ENCODE results near the gene MAP3K4. TPM values are rescaled to one million over a fixed set of nuclear protein-coding genes. Genes with fewer than 3 reads are reported as not detected.

The MAP3K4 gene
- total and polyA plus RNA-seq, 10 donors, result 11.4 to 65.5 (median 37.0) TPM

DNA sequence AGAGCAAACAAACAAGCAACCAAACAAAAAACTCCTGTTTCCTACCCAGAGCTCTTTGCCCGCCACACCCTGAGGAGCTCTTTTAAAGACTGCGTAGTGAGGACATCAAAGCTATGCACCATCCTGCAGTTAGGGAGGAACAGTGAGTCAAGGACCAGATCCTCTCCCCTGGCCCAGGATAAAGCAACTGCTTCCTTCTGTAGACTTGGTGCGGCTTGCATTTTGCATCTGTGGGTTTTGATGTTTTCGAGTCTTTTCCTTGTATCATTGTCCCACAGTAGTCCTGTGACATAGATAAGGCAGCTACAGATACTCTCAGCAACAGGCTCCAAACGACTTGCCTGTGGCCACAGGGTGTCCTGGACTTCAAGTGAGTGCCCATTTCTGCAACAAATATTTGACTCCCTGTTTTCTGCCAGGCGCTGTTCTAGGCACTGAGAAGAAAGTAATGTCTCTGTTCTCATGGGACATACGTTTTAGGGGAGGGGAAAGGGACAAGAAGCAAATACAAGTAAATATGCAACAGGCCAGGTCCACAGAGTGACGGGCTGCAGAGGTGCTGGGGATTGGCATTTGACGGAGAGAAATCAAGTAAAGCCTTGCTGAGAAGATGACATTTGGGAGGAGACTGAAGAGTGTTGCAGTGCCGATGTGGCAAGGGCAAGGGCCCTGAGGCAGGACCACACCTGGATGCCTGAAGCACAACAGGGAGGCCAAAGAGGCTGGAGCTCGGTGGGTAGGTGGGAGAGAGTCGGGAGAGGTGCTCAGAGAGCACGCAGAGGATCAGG lies 35.9 kb upstream of the MAP3K4 start:
- TF ChIP-seq, protein P1, sequence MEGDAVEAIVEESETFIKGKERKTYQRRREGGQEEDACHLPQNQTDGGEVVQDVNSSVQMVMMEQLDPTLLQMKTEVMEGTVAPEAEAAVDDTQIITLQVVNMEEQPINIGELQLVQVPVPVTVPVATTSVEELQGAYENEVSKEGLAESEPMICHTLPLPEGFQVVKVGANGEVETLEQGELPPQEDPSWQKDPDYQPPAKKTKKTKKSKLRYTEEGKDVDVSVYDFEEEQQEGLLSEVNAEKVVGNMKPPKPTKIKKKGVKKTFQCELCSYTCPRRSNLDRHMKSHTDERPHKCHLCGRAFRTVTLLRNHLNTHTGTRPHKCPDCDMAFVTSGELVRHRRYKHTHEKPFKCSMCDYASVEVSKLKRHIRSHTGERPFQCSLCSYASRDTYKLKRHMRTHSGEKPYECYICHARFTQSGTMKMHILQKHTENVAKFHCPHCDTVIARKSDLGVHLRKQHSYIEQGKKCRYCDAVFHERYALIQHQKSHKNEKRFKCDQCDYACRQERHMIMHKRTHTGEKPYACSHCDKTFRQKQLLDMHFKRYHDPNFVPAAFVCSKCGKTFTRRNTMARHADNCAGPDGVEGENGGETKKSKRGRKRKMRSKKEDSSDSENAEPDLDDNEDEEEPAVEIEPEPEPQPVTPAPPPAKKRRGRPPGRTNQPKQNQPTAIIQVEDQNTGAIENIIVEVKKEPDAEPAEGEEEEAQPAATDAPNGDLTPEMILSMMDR (IDR thresholded peaks at IDR 0.05 in 8 of 11, conservative IDR thresholded peaks at IDR 0.05 in 3 of 11), result no peak
- intact Hi-C loops (cut with DNase I; ENCODE audit: low total_unique reads), result no loop called here
- no peaks in the 10 kb centered on the region for H3K4me1 ChIP-seq
- H3K9me3 ChIP-seq, result no peaks in the 10 kb centered on the region
- WGBS, 5 donors, result 79 to 86% (median 80%) methylated on average over 13 of the region's 13 CpGs
- no peak for DNase-seq
- H3K4me3 ChIP-seq, result no peak overlapping the region
- H3K36me3 ChIP-seq, result no peaks in the 10 kb centered on the region
- H3K27ac ChIP-seq, result no peak overlapping the region
- H3K27me3 ChIP-seq (replicated peaks in 1 of 7), result peaks cover 0 to 12% (median 0%) of the 10 kb centered on the region in 7 donors

- WGBS, 5 donors, result 78 to 87% (median 84%) methylated on average over 8 of the region's 8 CpGs
- no peak overlapping the region for H3K27ac ChIP-seq
- H3K36me3 ChIP-seq, result no peaks in the 10 kb centered on the region
- H3K4me3 ChIP-seq, result no peak overlapping the region
- TF ChIP-seq POLR2A (IDR thresholded peaks at IDR 0.05) (no peak), POLR2AphosphoS5 (IDR thresholded peaks at IDR 0.05) (no peak)
- TF ChIP-seq, protein P1 (IDR thresholded peaks at IDR 0.05 in 8 of 11, conservative IDR thresholded peaks at IDR 0.05 in 3 of 11), result no peak
- peaks cover 0 to 12% (median 0%) of the 10 kb centered on the region in 7 donors for H3K27me3 ChIP-seq (replicated peaks in 1 of 7)
- no peaks in the 10 kb centered on the region for H3K4me1 ChIP-seq
- H3K9me3 ChIP-seq, result no peaks in the 10 kb centered on the region
- intact Hi-C loops (cut with DNase I; ENCODE audit: low total_unique reads), result no loop called here
- DNase-seq, result no peak
Measured at GRCh38 chr6:160956300-160957035, 35.1 kb upstream of the MAP3K4 start.

DNA sequence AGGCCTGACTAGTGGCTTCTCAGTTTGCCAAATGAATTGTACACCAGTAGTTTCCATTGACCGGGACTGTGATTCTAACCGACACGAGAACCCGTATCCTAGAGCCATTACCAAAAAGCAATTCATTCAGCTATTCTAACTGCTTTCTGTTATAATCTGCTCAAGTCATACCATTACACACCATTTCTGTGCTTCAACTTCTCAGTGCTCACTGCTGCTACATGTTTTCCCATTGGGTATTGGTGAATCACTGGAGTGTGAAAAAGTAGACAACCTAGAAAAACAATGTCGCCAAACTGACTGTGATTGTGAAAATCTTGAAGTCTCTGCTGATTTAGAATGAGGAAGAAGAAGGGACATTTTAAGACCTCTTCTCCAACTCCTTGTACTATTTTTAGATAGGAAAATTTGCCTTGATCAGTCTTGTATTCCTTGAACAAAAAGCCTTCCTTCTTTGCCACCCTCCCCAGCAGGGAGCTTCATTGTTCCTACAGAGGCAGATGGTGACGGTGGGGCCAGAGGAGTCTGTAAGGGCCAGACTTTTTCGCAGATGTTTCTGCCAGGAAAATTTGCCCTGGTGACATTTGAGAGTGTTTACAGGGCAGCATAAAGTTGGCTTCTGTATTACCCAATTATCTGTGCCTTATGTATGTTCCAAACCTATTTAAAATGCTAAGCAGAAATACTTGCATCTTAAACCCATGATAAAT lies 31.7 kb upstream of the MAP3K4 start:
- WGBS, 5 donors, result 80 to 89% (median 86%) methylated on average over 7 of the region's 7 CpGs
- H3K4me3 ChIP-seq, result no peak overlapping the region
- no peaks in the 10 kb centered on the region for H3K36me3 ChIP-seq
- DNase-seq, result no peak
- intact Hi-C loops (cut with DNase I; ENCODE audit: low total_unique reads), result no loop called here
- no peak for TF ChIP-seq POLR2A (IDR thresholded peaks at IDR 0.05)
- TF ChIP-seq, protein P1 (IDR thresholded peaks at IDR 0.05 in 8 of 11, conservative IDR thresholded peaks at IDR 0.05 in 3 of 11), result no peak
- TF ChIP-seq POLR2AphosphoS5 (IDR thresholded peaks at IDR 0.05), result no peak
- H3K27ac ChIP-seq, result no peak overlapping the region
- peaks cover 0 to 12% (median 0%) of the 10 kb centered on the region in 7 donors for H3K27me3 ChIP-seq (replicated peaks in 1 of 7)
- H3K9me3 ChIP-seq, result no peaks in the 10 kb centered on the region
- no peaks in the 10 kb centered on the region for H3K4me1 ChIP-seq

Measured in spleen (tissue), 11 donors.